K562 (cell line): ENCODE measurements around the gene MT1M. TPM values are rescaled to one million over a fixed set of nuclear protein-coding genes. Genes with fewer than 3 reads are reported as not detected.

Experiments used
- ATAC-seq: fragments of 200-7000 bp; cut with Tn5 transposase; 3 replicates; pipeline ENCODE4 v1.9.1; 2020; ENCODE audit warnings: moderate library complexity
- BruUV-seq: library from RNA; stranded (reverse); fragments of 400-500 nt; replicated peaks from 2 replicates; lab custom pipeline; 2021; lab: Mats Ljungman, UMichigan
- CTCF ChIA-PET: fragments of 300-600 bp; formaldehyde crosslinking; extraction: SDS; loops from one replicate; lab custom pipeline; 2021; ENCODE audit warnings: low intra/inter-chr PET ratio; lab: Yijun Ruan, JAX
- POLR2A ChIA-PET: fragments of 300-600, 350-650 bp; sonication (Branson Sonifier 250); formaldehyde crosslinking; extraction: SDS; loops from one replicate; lab custom pipeline; 2021; ENCODE audit warnings: antibody characterized with exemption, inconsistent platforms; lab: Yijun Ruan, JAX
- DNase-seq, 4 experiments: peaks; one replicate each; pipeline versions ENCODE4 v3.0.0 to v3.0.0-alpha.2; 2011 to 2018; ENCODE audit warnings: low spot score in 3 of 4, mixed read lengths in 3 of 4; ENCODE audit errors: extremely low read depth in 1 of 4
- FAIRE-seq: peaks from 2 replicates; lab custom pipeline; 2011; peaks lifted over from hg19 to GRCh38; lab: Jason Lieb, UNC
- H2AFZ ChIP-seq: 2 replicates; pipeline ENCODE4 v1.6.0; 2011; ENCODE audit warnings: low read depth, low read length, control low read depth, inconsistent platforms
- H3K27ac ChIP-seq: fragments of 200-600 bp; 3 replicates; pipeline ENCODE4 v1.8.0; 2011; ENCODE audit warnings: low read depth, mild to moderate bottlenecking, control low read depth, inconsistent platforms, low read length, moderate library complexity, mixed read lengths; ENCODE audit errors: extremely low read depth
- H3K27me3 ChIP-seq, 2 experiments: fragments of 300-600 bp in 1 of 2; 2 replicates in 1 of 2; 3 replicates in 1 of 2; pipeline versions ENCODE4 v1.6.0 to v1.8.0; 2011; ENCODE audit warnings: inconsistent platforms in 2 of 2, low read length in 2 of 2, mild to moderate bottlenecking in 1 of 2, mixed read lengths in 1 of 2, moderate library complexity in 1 of 2; ENCODE audit not compliant: control insufficient read depth in 2 of 2, insufficient read depth in 2 of 2
- H3K36me3 ChIP-seq: fragments of 300-600 bp; 3 replicates; pipeline ENCODE4 v1.8.0; 2011; ENCODE audit warnings: mild to moderate bottlenecking, low read length, inconsistent platforms; ENCODE audit not compliant: control insufficient read depth, insufficient read depth
- H3K4me1 ChIP-seq, 2 experiments: fragments of 200-600 bp in 1 of 2; replicated peaks in 1 of 2; 2 replicates in 1 of 2; 3 replicates in 1 of 2; pipeline versions ENCODE4 v1.5.1 to v1.8.0; 2011; ENCODE audit warnings: inconsistent platforms in 2 of 2, low read length in 2 of 2, mild to moderate bottlenecking in 1 of 2, mixed read lengths in 1 of 2, moderate library complexity in 1 of 2; ENCODE audit not compliant: control insufficient read depth in 2 of 2, insufficient read depth in 2 of 2
- H3K4me2 ChIP-seq: 2 replicates; pipeline ENCODE4 v1.6.1; 2011; ENCODE audit warnings: low read length, control low read depth, inconsistent platforms, mixed read lengths; ENCODE audit not compliant: insufficient read depth
- H3K4me3 ChIP-seq: fragments of 200-600 bp; sonication (generic), shearing (Covaris generic); 2 replicates; pipeline ENCODE4 v1.5.1; 2016; ENCODE audit warnings: control low read depth, inconsistent platforms
- H3K79me2 ChIP-seq: fragments of 200-600 bp; 3 replicates; pipeline ENCODE4 v1.8.0; 2011; ENCODE audit warnings: low read length, inconsistent platforms; ENCODE audit not compliant: control insufficient read depth, insufficient read depth
- H3K9ac ChIP-seq, 2 experiments: 2 replicates each; pipeline versions ENCODE4 v1.6.0 to v1.6.1; 2011; ENCODE audit warnings: low read depth in 2 of 2, low read length in 2 of 2, control low read depth in 1 of 2, inconsistent platforms in 1 of 2, mild to moderate bottlenecking in 1 of 2, mixed read lengths in 1 of 2; ENCODE audit not compliant: insufficient read depth in 1 of 2
- H3K9me1 ChIP-seq: one replicate; pipeline ENCODE4 v1.6.0; 2011; ENCODE audit warnings: inconsistent platforms, mild to moderate bottlenecking, low read length, moderate library complexity; ENCODE audit not compliant: control insufficient read depth, insufficient read depth
- H3K9me3 ChIP-seq: replicated peaks from 2 replicates; pipeline ENCODE4 v1.5.1; 2011; ENCODE audit warnings: low read depth, low read length, inconsistent platforms; ENCODE audit not compliant: control insufficient read depth, insufficient read depth
- H4K20me1 ChIP-seq: replicated peaks from 2 replicates; pipeline ENCODE4 v1.6.1; 2011; ENCODE audit warnings: low read length, inconsistent platforms, mixed read lengths; ENCODE audit not compliant: control insufficient read depth, insufficient read depth
- CEBPB ChIP-seq: fragments of 450-650 bp; IDR thresholded peaks from 2 replicates; pipeline ENCODE4 v1.6.1; 2016; ENCODE audit warnings: missing genetic modification characterization, missing compliant biosample characterization
- CHD1 ChIP-seq: fragments of 200-600 bp; sonication (generic); IDR thresholded peaks from one replicate; pipeline ENCODE4 v1.6.1; 2012; ENCODE audit warnings: mild to moderate bottlenecking, moderate library complexity, low read length, inconsistent platforms
- KAT7 ChIP-seq: sonication (generic); formaldehyde crosslinking; IDR thresholded peaks from 2 replicates; pipeline ENCODE4 v1.8.0; 2022; ENCODE audit warnings: missing genetic modification reagents, mild to moderate bottlenecking, borderline replicate concordance
- MEF2D ChIP-seq: conservative IDR thresholded peaks from 2 replicates; pipeline ENCODE4 v1.6.1; 2016; ENCODE audit warnings: low read depth, missing genetic modification characterization, missing compliant biosample characterization
- POLR2B ChIP-seq: fragments of 450-650 bp; IDR thresholded peaks from 2 replicates; pipeline ENCODE4 v1.6.1; 2018; ENCODE audit warnings: low read depth; ENCODE audit not compliant: partially characterized antibody
- RFX7 ChIP-seq: fragments of 250-450 bp; sonication (Bioruptor Pico); IDR thresholded peaks from 2 replicates; pipeline ENCODE4 v1.5.1; 2021; ENCODE audit warnings: mild to moderate bottlenecking
- XRCC4 ChIP-seq: IDR thresholded peaks from one replicate; pipeline ENCODE4 v1.6.1; 2011; ENCODE audit not compliant: insufficient read depth, insufficient read length; ENCODE audit errors: extremely low read depth
- ZNF232 ChIP-seq: sonication (generic); formaldehyde crosslinking; IDR thresholded peaks from 2 replicates; pipeline ENCODE4 v1.8.0; 2022; ENCODE audit warnings: mild to moderate bottlenecking, missing genetic modification reagents
- ZNF717 ChIP-seq: fragments of 250-450 bp; sonication (Bioruptor Pico); IDR thresholded peaks from 2 replicates; pipeline ENCODE4 v1.5.0; 2021
- WGBS: fragments of 100-300 bp; shearing (Covaris generic); methylation state at CpG from one replicate; pipeline ENCODE4 v1.1.6; 2016; ENCODE audit warnings: low coverage, mixed read lengths; ENCODE audit not compliant: insufficient coverage; ENCODE audit errors: missing lambda C conversion rate; 5-methylcytosine and 5-hydroxymethylcytosine counted together
- in situ Hi-C: fragments of 300-500 bp; cut with MboI; formaldehyde crosslinking; loops from 4 replicates; pipeline ENCODE4 v1.15.0; 2018; ENCODE audit warnings: inconsistent platforms, mixed read lengths
- intact Hi-C: fragments of 100-400 bp; cut with micrococcal nuclease; formaldehyde crosslinking; loops from 2 replicates; pipeline ENCODE4 v1.14.2; 2022
- polyA plus RNA-seq, 8 experiments: library from polyadenylated mRNA; depleted of rRNA in 4 of 8; stranded (reverse) in 5 of 8; unstranded in 3 of 8; fragments of >200 nt; fragmentation: Nextera tagmentation in 2 of 8; fragmentation: Illumina TruSeq in 1 of 8; extraction: Ambion mirVana in 2 of 8; extraction: Trizol in 1 of 8; gene quantifications; 2 replicates each; pipeline versions ENCODE4 v1.2.1 to v1.2.3, GENCODE V29; 2011 to 2014; ENCODE audit warnings: inconsistent platforms in 1 of 8, missing spikeins in 1 of 8
- total RNA-seq, 7 experiments: library from RNA; depleted of rRNA in 6 of 7; stranded (reverse); fragments of >200 nt in 6 of 7; fragmentation: Illumina TruSeq in 2 of 7; extraction: Trizol in 2 of 7; gene quantifications; 2 replicates each; pipeline versions ENCODE4 v1.2.1 to v1.2.3, GENCODE V29; 2011 to 2021; ENCODE audit warnings: low replicate concordance in 1 of 7
- TF ChIP-seq, protein P1 (sequence below): fragments of 250-450 bp; sonication (Bioruptor Pico); IDR thresholded peaks from 2 replicates; pipeline ENCODE4 v1.5.0; 2021; ENCODE audit warnings: mild to moderate bottlenecking, borderline replicate concordance
- TF ChIP-seq, protein P2 (sequence below), 2 experiments: fragments of 450-650 bp in 1 of 2; sonication (generic) in 1 of 2; formaldehyde crosslinking in 1 of 2; IDR thresholded peaks in 1 of 2; conservative IDR thresholded peaks in 1 of 2; 2 replicates each; pipeline versions ENCODE4 v1.6.1 to v1.8.1; 2016 to 2023; ENCODE audit warnings: mild to moderate bottlenecking in 2 of 2, moderate library complexity in 2 of 2, inconsistent platforms in 1 of 2, missing genetic modification reagents in 1 of 2
- TF ChIP-seq, protein P3 (sequence below): fragments of 250-450 bp; sonication (Bioruptor Pico); IDR thresholded peaks from 2 replicates; pipeline ENCODE4 v1.4.0; 2020; ENCODE audit warnings: mild to moderate bottlenecking, moderate library complexity

The MT1M gene
- total and polyA plus RNA-seq, 9 of the 15 experiments (the other 6 are each of a cell fraction or from before 2014, with no cell fraction given) = not detected

DNA sequence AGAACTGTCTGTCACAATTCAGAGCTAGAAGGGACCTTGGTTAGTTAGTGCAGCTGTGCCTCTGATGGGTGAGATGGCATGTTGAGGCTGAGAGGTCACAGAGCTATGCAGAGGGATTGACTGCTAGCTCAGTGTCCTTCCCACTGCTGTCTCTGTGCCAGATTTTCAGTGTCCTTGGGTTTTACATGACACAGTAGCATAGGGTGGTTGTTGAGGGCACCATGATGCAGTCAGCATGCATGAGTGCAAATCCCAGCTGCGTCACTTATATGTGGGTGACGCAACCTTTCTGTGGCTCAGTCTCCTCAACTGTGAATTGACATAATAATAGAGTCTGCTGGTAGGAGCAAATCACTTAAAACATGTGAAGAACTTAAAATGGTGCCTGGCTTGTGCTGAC lies 8.7 kb downstream of the MT1M start:
- no peaks in the 10 kb centered on the region for H3K79me2 ChIP-seq
- 0 out of 2 replicates have a peak, but pooled peaks cover 4% of the 10 kb centered on the region for H4K20me1 ChIP-seq
- H3K36me3 ChIP-seq = no peaks in the 10 kb centered on the region
- no TSS peak for BruUV-seq
- no peaks in the 10 kb centered on the region for H3K9me3 ChIP-seq
- POLR2A ChIA-PET = no interaction called here
- CTCF ChIA-PET = no interaction called here
- H3K27me3 ChIP-seq = peaks cover 28 to 64% of the 10 kb centered on the region in 2 experiments
- FAIRE-seq = no peak
- 15% methylated on average over 2 of the region's 2 CpGs for WGBS
- in situ Hi-C loops (no loop called here), intact Hi-C loops (no loop called here)
- no peak overlapping the region for H3K27ac ChIP-seq
- no peak for ATAC-seq
- DNase-seq = no peak
- H2AFZ ChIP-seq = no peak overlapping the region
- H3K9me1 ChIP-seq = no peaks in the 10 kb centered on the region
- H3K4me1 ChIP-seq = peaks cover 3 to 16% of the 10 kb centered on the region in 2 experiments; a peak in 3 of 5 replicates
- H3K4me2 ChIP-seq = no peak overlapping the region
- no peak overlapping the region for H3K9ac ChIP-seq
- H3K4me3 ChIP-seq = no peak overlapping the region
- no peak for TF ChIP-seq MEF2D (tag)
- peak; percentile 35; the same call in 1 of the 2 replicates for TF ChIP-seq CEBPB (tag)
- no peak for TF ChIP-seq KAT7 (CRISPR knock-in tag)
- TF ChIP-seq ZNF717 (CRISPR knock-in tag) = no peak
- no peak for TF ChIP-seq RFX7
- TF ChIP-seq, protein P1, sequence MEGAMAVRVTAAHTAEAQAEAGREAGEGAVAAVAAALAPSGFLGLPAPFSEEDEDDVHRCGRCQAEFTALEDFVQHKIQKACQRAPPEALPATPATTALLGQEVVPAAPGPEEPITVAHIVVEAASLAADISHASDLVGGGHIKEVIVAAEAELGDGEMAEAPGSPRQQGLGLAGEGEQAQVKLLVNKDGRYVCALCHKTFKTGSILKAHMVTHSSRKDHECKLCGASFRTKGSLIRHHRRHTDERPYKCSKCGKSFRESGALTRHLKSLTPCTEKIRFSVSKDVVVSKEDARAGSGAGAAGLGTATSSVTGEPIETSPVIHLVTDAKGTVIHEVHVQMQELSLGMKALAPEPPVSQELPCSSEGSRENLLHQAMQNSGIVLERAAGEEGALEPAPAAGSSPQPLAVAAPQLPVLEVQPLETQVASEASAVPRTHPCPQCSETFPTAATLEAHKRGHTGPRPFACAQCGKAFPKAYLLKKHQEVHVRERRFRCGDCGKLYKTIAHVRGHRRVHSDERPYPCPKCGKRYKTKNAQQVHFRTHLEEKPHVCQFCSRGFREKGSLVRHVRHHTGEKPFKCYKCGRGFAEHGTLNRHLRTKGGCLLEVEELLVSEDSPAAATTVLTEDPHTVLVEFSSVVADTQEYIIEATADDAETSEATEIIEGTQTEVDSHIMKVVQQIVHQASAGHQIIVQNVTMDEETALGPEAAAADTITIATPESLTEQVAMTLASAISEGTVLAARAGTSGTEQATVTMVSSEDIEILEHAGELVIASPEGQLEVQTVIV (CRISPR knock-in tag) = no peak
- TF ChIP-seq ZNF232 (CRISPR knock-in tag) = no peak
- TF ChIP-seq, protein P2, sequence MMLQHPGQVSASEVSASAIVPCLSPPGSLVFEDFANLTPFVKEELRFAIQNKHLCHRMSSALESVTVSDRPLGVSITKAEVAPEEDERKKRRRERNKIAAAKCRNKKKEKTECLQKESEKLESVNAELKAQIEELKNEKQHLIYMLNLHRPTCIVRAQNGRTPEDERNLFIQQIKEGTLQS (IDR thresholded peaks at IDR 0.05) = peak; percentile 48
- TF ChIP-seq, protein P2 (CRISPR knock-in tag; conservative IDR thresholded peaks at IDR 0.05) = no peak
- no peak for TF ChIP-seq CHD1
- TF ChIP-seq POLR2B = no peak
- TF ChIP-seq, protein P3, sequence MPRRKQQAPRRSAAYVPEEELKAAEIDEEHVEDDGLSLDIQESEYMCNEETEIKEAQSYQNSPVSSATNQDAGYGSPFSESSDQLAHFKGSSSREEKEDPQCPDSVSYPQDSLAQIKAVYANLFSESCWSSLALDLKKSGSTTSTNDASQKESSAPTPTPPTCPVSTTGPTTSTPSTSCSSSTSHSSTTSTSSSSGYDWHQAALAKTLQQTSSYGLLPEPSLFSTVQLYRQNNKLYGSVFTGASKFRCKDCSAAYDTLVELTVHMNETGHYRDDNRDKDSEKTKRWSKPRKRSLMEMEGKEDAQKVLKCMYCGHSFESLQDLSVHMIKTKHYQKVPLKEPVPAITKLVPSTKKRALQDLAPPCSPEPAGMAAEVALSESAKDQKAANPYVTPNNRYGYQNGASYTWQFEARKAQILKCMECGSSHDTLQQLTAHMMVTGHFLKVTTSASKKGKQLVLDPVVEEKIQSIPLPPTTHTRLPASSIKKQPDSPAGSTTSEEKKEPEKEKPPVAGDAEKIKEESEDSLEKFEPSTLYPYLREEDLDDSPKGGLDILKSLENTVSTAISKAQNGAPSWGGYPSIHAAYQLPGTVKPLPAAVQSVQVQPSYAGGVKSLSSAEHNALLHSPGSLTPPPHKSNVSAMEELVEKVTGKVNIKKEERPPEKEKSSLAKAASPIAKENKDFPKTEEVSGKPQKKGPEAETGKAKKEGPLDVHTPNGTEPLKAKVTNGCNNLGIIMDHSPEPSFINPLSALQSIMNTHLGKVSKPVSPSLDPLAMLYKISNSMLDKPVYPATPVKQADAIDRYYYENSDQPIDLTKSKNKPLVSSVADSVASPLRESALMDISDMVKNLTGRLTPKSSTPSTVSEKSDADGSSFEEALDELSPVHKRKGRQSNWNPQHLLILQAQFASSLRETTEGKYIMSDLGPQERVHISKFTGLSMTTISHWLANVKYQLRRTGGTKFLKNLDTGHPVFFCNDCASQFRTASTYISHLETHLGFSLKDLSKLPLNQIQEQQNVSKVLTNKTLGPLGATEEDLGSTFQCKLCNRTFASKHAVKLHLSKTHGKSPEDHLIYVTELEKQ (CRISPR knock-in tag) = no peak
- TF ChIP-seq XRCC4 = no peak
